Thyroid gland (tissue), 4 donors: Measurements from ENCODE around the gene IRAK1BP1. TPM values are rescaled to one million over a fixed set of nuclear protein-coding genes. Genes with fewer than 3 reads are reported as not detected.
"Not testable (repeated sequence)": the region's sequence is repeated elsewhere in the genome, so short reads cannot be mapped to it uniquely, and the experiment has no call there.

Experiments used
- DNase-seq, 2 donors: peaks; one replicate each; pipeline ENCODE4 v3.0.0-alpha.2; 2019
- H3K27ac ChIP-seq, 3 donors: fragments of 200-600 bp; sonication (generic); 1 replicate in 2 of 3; 2 replicates in 1 of 3; pipeline ENCODE4 v1.5.1; 2016 to 2019; ENCODE audit warnings: mild to moderate bottlenecking in 1 of 3, moderate library complexity in 1 of 3
- H3K27me3 ChIP-seq: fragments of 200-600 bp; sonication (generic); one replicate; pipeline ENCODE4 v1.5.1; 2019
- H3K36me3 ChIP-seq, 2 donors: fragments of 200-600 bp; sonication (generic); one replicate each; pipeline ENCODE4 v1.5.1; 2016 to 2019
- H3K4me1 ChIP-seq, 2 donors: fragments of 200-600 bp; sonication (generic); one replicate each; pipeline ENCODE4 v1.5.1; 2017 to 2019
- H3K4me3 ChIP-seq, 3 donors: fragments of 200-600 bp; sonication (generic); replicated peaks in 1 of 3; 1 replicate in 2 of 3; 2 replicates in 1 of 3; pipeline ENCODE4 v1.5.1; 2016; ENCODE audit warnings: mild to moderate bottlenecking in 1 of 3
- H3K9me3 ChIP-seq: fragments of 200-600 bp; sonication (generic); one replicate; pipeline ENCODE4 v1.5.1; 2017
- POLR2A ChIP-seq, 2 donors: fragments of 450-650 bp; IDR thresholded peaks; one replicate each; pipeline ENCODE4 v1.6.1; 2017; ENCODE audit warnings: antibody characterized with exemption in 2 of 2, mild to moderate bottlenecking in 2 of 2, moderate library complexity in 1 of 2
- whole genome bisulfite sequencing, 2 donors: methylation state at CpG; one replicate each; pipeline ENCODE4 v1.1.5; 2017; 5-methylcytosine and 5-hydroxymethylcytosine counted together
- intact Hi-C: fragments of 100-400 bp; cut with DNase I; formaldehyde crosslinking; loops from one replicate; pipeline ENCODE4 v1.15.1; 2023
- total RNA-seq, 4 donors: library from RNA; depleted of rRNA; stranded (reverse); fragments of >200 nt; gene quantifications; one replicate each; pipeline ENCODE4 v1.2.3, GENCODE V29; 2016
- TF ChIP-seq, protein P1 (sequence below), 6 experiments: fragments of 200-600 bp in 3 of 6; fragments of 450-650 bp in 3 of 6; sonication (generic) in 3 of 6; IDR thresholded peaks; one replicate each; pipeline ENCODE4 v1.5.1; 2016 to 2019; ENCODE audit warnings: antibody characterized with exemption in 6 of 6, mild to moderate bottlenecking in 2 of 6, inconsistent platforms in 1 of 6, moderate library complexity in 1 of 6

The IRAK1BP1 gene
- total RNA-seq, 4 donors from 2014 or later = 9.8 to 13.5 (median 13.1) TPM

DNA sequence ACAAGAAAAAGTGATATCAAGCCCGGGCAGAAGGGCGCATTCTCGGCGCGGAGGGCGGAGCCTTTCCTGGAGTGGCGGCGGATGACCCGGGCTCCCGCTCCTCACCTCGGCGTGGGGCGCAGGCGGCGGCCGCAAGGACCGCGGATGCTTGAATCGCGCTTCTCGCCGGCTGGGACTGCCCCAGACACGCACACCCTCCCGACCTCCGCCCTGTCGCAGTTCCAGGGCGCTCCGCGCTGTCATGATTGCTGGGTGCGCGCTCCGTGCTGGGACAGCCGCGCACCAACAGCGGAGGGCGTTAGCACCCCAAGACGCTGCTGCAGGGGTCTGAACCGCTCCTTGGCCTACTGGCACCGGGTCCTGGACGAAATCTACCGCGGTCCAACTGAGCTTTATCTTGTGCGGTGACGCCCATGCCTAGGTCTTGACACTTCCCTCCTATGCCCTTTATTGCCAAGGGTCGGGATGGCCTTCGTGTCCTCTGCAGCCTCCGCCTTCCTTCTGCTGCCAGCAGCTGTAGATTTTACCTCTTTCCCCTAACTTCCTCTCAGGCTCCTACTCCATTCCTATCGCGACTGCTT lies 43.3 kb downstream of the IRAK1BP1 start:
- WGBS, 2 donors = 6 to 8% methylated on average over 30 to 48 of the region's 49 CpGs
- no peak for TF ChIP-seq POLR2A (IDR thresholded peaks at IDR 0.05)
- TF ChIP-seq, protein P1, sequence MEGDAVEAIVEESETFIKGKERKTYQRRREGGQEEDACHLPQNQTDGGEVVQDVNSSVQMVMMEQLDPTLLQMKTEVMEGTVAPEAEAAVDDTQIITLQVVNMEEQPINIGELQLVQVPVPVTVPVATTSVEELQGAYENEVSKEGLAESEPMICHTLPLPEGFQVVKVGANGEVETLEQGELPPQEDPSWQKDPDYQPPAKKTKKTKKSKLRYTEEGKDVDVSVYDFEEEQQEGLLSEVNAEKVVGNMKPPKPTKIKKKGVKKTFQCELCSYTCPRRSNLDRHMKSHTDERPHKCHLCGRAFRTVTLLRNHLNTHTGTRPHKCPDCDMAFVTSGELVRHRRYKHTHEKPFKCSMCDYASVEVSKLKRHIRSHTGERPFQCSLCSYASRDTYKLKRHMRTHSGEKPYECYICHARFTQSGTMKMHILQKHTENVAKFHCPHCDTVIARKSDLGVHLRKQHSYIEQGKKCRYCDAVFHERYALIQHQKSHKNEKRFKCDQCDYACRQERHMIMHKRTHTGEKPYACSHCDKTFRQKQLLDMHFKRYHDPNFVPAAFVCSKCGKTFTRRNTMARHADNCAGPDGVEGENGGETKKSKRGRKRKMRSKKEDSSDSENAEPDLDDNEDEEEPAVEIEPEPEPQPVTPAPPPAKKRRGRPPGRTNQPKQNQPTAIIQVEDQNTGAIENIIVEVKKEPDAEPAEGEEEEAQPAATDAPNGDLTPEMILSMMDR (IDR thresholded peaks at IDR 0.05) = no peak
- no peaks in the 10 kb centered on the region for H3K27me3 ChIP-seq
- no peaks in the 10 kb centered on the region for H3K36me3 ChIP-seq
- intact Hi-C loops = no loop called here
- H3K4me3 ChIP-seq = peak overlapping the region in 1 of 3 donors; percentile 10
- no peaks in the 10 kb centered on the region for H3K4me1 ChIP-seq
- no peak overlapping the region for H3K27ac ChIP-seq
- DNase-seq = peak in 1 of 2 donors; percentile 5
- H3K9me3 ChIP-seq = no peaks in the 10 kb centered on the region

DNA sequence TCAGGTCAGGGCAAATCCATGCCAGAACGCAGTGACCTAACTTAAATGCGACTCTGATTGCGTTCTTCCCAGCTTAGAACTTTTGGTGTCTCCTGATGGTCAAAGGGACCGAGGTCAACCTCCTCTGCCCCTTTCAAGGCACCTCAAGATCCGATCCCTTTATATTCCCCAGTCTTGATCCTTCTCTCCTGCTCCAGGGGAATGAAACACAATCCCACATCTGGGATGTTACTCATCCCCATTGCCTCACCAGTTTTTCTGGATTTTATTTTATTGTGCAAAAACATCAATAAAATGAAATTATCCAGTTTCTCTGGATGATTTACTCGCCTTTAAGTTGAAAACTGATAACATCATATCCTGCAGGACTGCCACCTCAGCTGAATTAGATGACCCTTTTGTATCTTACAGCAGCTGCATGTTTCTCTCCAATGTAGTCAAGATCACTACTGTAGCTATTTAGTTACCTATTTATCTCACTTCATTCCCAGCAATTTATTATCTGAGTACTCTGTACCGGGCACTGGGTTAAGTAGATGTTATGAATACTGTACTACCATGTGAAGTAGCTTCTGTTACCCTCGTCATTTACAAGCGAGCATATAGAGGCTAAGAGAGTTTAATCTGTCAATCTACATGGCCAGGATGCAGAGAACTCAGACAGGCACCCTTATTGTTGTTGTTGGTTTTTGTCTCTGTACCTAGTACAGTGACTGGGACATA lies 44.0 kb downstream of the IRAK1BP1 start:
- H3K27me3 ChIP-seq = no peaks in the 10 kb centered on the region
- no peak overlapping the region for H3K27ac ChIP-seq

DNA sequence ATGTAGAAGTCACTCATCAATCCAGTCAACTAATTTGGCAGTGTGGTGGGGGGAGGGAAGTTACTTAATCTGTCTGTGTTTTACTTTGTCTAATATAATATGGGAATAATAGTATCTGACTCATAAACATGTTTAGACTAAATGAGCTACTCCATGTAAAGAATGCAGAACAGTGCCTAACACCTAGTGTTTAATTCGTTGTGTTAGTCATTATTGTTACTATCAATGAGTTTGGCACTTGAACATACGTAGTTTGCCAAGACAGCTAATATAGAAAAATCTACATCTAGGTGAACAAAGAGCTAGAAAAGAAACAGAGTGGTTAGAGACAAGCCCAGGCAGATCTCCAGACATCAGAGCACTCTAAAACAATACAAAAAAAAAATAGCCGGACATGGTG lies 49.1 kb downstream of the IRAK1BP1 start:
- no peak for DNase-seq
- H3K27ac ChIP-seq = no peak overlapping the region
- TF ChIP-seq, protein P1 (IDR thresholded peaks at IDR 0.05) = no peak
- no peak for TF ChIP-seq POLR2A (IDR thresholded peaks at IDR 0.05)
- H3K4me1 ChIP-seq = no peaks in the 10 kb centered on the region
- no peak overlapping the region for H3K4me3 ChIP-seq
- intact Hi-C loops = no loop called here
- WGBS, 2 donors = 92 to 93% methylated on average over 3 of the region's 3 CpGs
- no peaks in the 10 kb centered on the region for H3K9me3 ChIP-seq
- no peaks in the 10 kb centered on the region for H3K36me3 ChIP-seq
- H3K27me3 ChIP-seq = no peaks in the 10 kb centered on the region

More for the DNA sequence above, 44.0 kb downstream of the IRAK1BP1 start:
- TF ChIP-seq POLR2A (IDR thresholded peaks at IDR 0.05) = no peak
- TF ChIP-seq, protein P1 (IDR thresholded peaks at IDR 0.05) = no peak
- DNase-seq = no peak
- H3K4me1 ChIP-seq = no peaks in the 10 kb centered on the region
- H3K9me3 ChIP-seq = no peaks in the 10 kb centered on the region
- no peak overlapping the region for H3K4me3 ChIP-seq
- WGBS, 2 donors = 71 to 74% methylated on average over 9 of the region's 9 CpGs
- no peaks in the 10 kb centered on the region for H3K36me3 ChIP-seq
- intact Hi-C loops = no loop called here

DNA sequence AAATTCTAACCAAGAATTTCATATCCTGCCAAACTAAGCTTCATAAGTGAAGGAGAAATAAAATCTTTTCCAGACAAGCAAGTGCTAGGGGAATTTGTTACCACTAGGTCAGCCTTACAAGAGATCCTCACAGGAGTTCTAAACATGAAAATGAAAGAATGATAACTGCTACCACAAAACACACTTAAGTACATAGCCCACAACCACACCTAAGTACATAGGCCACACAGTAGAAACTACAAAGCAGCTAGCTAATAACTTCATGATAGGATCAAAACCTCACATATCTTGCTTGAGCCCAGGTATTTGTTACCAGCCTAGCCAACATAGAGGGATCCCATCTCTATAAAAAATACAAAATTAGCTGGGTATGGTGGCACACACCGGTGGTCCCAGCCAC lies 50.4 kb downstream of the IRAK1BP1 start:
- no peak for DNase-seq
- no peaks in the 10 kb centered on the region for H3K4me1 ChIP-seq
- TF ChIP-seq, protein P1 (IDR thresholded peaks at IDR 0.05) = no peak
- TF ChIP-seq POLR2A (IDR thresholded peaks at IDR 0.05) = no peak
- intact Hi-C loops = no loop called here
- H3K27ac ChIP-seq = no peak overlapping the region
- WGBS, 2 donors = 100% methylated on average over 1 of the region's 1 CpG
- H3K27me3 ChIP-seq = no peaks in the 10 kb centered on the region
- H3K9me3 ChIP-seq = no peaks in the 10 kb centered on the region
- H3K4me3 ChIP-seq = no peak overlapping the region
- no peaks in the 10 kb centered on the region for H3K36me3 ChIP-seq

DNA sequence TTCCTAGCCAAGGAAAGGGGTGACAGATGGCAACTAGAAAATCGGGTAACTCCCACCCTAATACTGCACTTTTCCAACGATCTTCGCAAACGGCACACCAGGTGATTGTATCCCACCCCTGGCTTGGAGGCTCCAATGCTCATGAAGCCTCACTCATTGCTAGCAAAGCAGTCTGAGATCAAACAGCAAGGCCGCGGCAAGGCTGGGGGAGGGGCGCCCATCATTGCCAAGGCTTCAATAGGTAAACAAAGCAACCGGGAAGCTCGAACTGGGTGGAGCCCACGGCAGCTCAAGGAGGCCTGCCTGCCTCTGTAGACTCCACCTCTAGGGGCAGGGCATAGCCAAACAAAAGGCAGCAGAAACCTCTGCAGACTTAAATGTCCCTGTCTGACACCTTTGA lies 53.8 kb downstream of the IRAK1BP1 start:
- H3K9me3 ChIP-seq, H3K27ac ChIP-seq, H3K4me1 ChIP-seq, intact Hi-C loops, H3K36me3 ChIP-seq, DNase-seq, H3K27me3 ChIP-seq, H3K4me3 ChIP-seq: not testable (repeated sequence)
- 90 to 91% methylated on average over 7 to 10 of the region's 10 CpGs for WGBS, 2 donors
